HFF-Myc (cell line): ENCODE measurements around the gene SQOR.

Experiments
- DNase-seq: peaks from one replicate; pipeline ENCODE4 v3.0.0-alpha.2; 2011; ENCODE audit warnings: low read depth; ENCODE audit errors: extremely low read depth
- H3K4me3 ChIP-seq: replicated peaks from 2 replicates; pipeline ENCODE4 v1.5.1; 2011; ENCODE audit warnings: low read depth, mild to moderate bottlenecking, control low read depth, low read length
- TF ChIP-seq, protein P1 (sequence below): IDR thresholded peaks from 2 replicates; pipeline ENCODE4 v1.5.1; 2012; ENCODE audit warnings: mild to moderate bottlenecking, low read depth, low read length, control low read depth; ENCODE audit errors: missing control alignments

The SQOR gene

DNA sequence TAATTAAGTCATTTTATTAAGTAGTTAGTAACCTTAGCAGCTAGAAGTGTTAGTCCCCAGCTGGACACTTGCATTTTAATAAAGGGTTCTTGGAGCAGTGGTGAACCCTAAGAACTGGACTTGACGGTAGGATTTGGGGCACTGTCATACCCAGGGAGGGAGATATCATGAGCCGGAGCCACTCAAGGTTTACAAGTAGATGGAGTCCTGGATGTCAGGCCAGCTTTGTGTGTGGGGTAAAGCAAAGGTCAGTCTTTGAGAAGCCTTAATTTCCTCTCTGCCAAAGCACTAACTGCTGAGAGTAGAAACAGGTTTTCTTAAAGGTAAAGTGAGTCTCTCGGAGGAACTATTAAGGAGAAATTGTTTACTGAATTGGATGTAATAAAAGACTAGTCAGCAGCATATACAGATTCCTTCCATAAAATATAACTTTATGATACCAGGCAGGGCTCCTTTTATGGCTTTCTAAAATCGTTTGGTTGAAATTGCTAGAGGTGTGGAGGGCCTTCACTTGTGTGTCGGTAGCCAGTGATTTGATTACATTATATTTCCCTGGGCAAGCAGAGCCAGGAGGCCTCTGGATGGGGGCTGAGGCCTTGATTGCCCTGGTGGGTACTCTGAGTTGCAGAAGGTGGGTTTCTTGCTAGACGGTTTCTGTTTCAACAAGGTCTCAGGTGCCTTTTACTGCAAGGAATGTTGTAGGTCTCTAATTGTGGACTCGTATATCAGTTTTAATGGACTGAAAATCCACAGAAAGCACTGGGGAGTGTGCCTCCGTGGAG, 23.1 kb downstream of the SQOR start:
- TF ChIP-seq, protein P1, sequence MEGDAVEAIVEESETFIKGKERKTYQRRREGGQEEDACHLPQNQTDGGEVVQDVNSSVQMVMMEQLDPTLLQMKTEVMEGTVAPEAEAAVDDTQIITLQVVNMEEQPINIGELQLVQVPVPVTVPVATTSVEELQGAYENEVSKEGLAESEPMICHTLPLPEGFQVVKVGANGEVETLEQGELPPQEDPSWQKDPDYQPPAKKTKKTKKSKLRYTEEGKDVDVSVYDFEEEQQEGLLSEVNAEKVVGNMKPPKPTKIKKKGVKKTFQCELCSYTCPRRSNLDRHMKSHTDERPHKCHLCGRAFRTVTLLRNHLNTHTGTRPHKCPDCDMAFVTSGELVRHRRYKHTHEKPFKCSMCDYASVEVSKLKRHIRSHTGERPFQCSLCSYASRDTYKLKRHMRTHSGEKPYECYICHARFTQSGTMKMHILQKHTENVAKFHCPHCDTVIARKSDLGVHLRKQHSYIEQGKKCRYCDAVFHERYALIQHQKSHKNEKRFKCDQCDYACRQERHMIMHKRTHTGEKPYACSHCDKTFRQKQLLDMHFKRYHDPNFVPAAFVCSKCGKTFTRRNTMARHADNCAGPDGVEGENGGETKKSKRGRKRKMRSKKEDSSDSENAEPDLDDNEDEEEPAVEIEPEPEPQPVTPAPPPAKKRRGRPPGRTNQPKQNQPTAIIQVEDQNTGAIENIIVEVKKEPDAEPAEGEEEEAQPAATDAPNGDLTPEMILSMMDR: no peak
- DNase-seq: no peak
- H3K4me3 ChIP-seq: no peak overlapping the region

- no peak for DNase-seq
- TF ChIP-seq, protein P1: no peak
- no peak overlapping the region for H3K4me3 ChIP-seq
Measured at GRCh38 chr15:45660231-45660979, 25.6 kb downstream of the SQOR start.

DNA sequence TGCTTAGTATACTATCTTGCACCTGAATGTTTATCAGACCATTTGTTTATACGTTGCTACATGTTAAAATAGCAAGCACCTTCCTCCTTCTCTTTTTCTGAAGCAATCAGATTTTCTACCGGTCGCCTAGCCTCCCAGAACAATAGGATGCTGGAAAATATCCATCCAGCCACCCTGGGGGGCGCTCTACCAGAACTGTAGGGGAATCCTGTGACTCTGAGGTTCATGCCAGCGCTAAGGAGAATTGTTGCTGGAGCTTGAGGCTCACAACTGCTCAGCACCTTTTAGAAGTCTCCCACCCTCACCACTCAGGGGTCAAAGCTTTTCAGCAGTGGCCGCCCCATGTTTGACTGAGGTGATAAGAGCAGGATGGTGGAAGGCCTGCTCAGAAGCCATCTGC, 27.5 kb downstream of the SQOR start:
- TF ChIP-seq, protein P1: no peak
- H3K4me3 ChIP-seq: no peak overlapping the region
- no peak for DNase-seq

- no peak for DNase-seq
- no peak overlapping the region for H3K4me3 ChIP-seq
- TF ChIP-seq, protein P1: no peak
Measured at GRCh38 chr15:45664451-45664850, 29.6 kb downstream of the SQOR start.

GRCh38 chr15:45665261-45665660, 30.4 kb downstream of the SQOR start:
- no peak for DNase-seq
- no peak overlapping the region for H3K4me3 ChIP-seq
- TF ChIP-seq, protein P1: no peak

DNA sequence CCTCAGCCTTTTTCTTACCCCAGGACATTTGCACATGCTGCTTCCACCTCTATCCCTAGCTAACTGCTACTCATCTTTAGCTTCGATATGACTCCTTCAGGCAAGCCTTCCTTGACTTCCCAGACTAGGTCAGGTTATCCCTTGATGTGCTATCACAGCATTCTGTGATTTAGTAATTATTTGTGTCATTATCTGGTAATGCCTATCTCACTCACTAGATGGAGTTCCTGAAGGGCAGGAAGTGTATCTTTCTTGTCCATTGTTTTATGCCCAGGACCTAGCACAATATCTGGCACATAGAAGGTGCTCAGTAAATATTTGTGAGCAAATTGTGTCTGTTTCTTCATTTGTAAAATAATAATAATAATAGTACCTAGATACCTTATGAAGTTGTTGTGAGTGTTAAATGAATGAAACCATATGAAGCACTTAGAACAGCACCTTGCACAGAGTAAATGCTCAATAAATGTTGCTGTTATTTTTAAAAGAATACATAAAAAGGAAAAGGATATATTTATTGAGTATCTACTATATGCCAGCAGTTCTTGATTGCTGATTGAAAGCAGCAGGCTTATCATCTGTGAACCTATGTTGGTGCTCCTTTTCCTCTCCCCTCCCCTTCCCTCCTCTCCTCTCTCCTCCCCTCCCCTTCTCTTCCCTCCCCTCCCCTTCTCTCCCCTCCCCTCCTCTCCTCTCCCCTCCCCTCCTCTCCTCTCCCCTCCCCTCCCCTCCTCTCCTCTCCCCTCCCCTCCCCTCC, 31.5 kb downstream of the SQOR start:
- DNase-seq: no peak
- TF ChIP-seq, protein P1: no peak

More for the DNA sequence above, 31.5 kb downstream of the SQOR start:
- no peak overlapping the region for H3K4me3 ChIP-seq
